Rectal smooth muscle tissue (tissue), 1 donor: ENCODE results near the gene SH3RF2.

ENCODE experiments used
- H3K27ac ChIP-seq: one replicate; pipeline ENCODE4 v1.7.0; 2013; ENCODE audit warnings: low read depth, low read length, inconsistent platforms
- H3K27me3 ChIP-seq: one replicate; pipeline ENCODE4 v1.7.0; 2013; ENCODE audit warnings: low read length; ENCODE audit not compliant: control insufficient read depth, insufficient read depth
- H3K36me3 ChIP-seq: one replicate; pipeline ENCODE4 v1.7.0; 2013; ENCODE audit warnings: low read length; ENCODE audit not compliant: control insufficient read depth, insufficient read depth
- H3K4me1 ChIP-seq: one replicate; pipeline ENCODE4 v1.7.0; 2013; ENCODE audit warnings: low read length; ENCODE audit not compliant: control insufficient read depth, insufficient read depth
- H3K4me3 ChIP-seq: one replicate; pipeline ENCODE4 v1.7.0; 2013; ENCODE audit warnings: low read length
- H3K9ac ChIP-seq: one replicate; pipeline ENCODE4 v1.7.0; 2013; ENCODE audit warnings: low read length

SH3RF2 gene

GRCh38 chr5:145908206-145908960 is 28.0 kb upstream of the SH3RF2 start:
- H3K4me1 ChIP-seq: no peaks in the 10 kb centered on the region
- H3K27ac ChIP-seq: no peak overlapping the region
- no peak overlapping the region for H3K9ac ChIP-seq
- no peak overlapping the region for H3K4me3 ChIP-seq
- no peaks in the 10 kb centered on the region for H3K27me3 ChIP-seq
- no peaks in the 10 kb centered on the region for H3K36me3 ChIP-seq

GRCh38 chr5:145911164-145911563 is 25.2 kb upstream of the SH3RF2 start:
- Histone ChIP-seq H3K27me3 (no peaks in the 10 kb centered on the region), H3K27ac (no peak overlapping the region), H3K4me1 (no peaks in the 10 kb centered on the region), H3K4me3 (no peak overlapping the region), H3K9ac (no peak overlapping the region), H3K36me3 (no peaks in the 10 kb centered on the region)

- no peaks in the 10 kb centered on the region for H3K36me3 ChIP-seq
- no peak overlapping the region for H3K27ac ChIP-seq
- H3K9ac ChIP-seq: no peak overlapping the region
- no peaks in the 10 kb centered on the region for H3K4me1 ChIP-seq
- no peaks in the 10 kb centered on the region for H3K27me3 ChIP-seq
- no peak overlapping the region for H3K4me3 ChIP-seq
These were observed 24.4 kb upstream of the SH3RF2 start for GRCh38 chr5:145912019-145912418.

GRCh38 chr5:145912594-145912993 is 23.8 kb upstream of the SH3RF2 start:
- Histone ChIP-seq H3K27me3 (no peaks in the 10 kb centered on the region), H3K4me3 (no peak overlapping the region), H3K4me1 (no peaks in the 10 kb centered on the region), H3K27ac (no peak overlapping the region), H3K36me3 (no peaks in the 10 kb centered on the region), H3K9ac (no peak overlapping the region)

- Histone ChIP-seq H3K4me3 (no peak overlapping the region), H3K27ac (no peak overlapping the region), H3K4me1 (no peaks in the 10 kb centered on the region), H3K9ac (no peak overlapping the region), H3K27me3 (no peaks in the 10 kb centered on the region), H3K36me3 (no peaks in the 10 kb centered on the region)
These were observed 22.7 kb upstream of the SH3RF2 start for GRCh38 chr5:145913701-145914100.

- Histone ChIP-seq H3K36me3 (no peaks in the 10 kb centered on the region), H3K4me3 (no peak overlapping the region), H3K27ac (no peak overlapping the region), H3K4me1 (no peaks in the 10 kb centered on the region), H3K27me3 (no peaks in the 10 kb centered on the region), H3K9ac (no peak overlapping the region)
These were observed 20.3 kb upstream of the SH3RF2 start for GRCh38 chr5:145915970-145916638.

- H3K27ac ChIP-seq: no peak overlapping the region
- H3K9ac ChIP-seq: no peak overlapping the region
- H3K4me3 ChIP-seq: no peak overlapping the region
- no peaks in the 10 kb centered on the region for H3K27me3 ChIP-seq
- no peaks in the 10 kb centered on the region for H3K36me3 ChIP-seq
- H3K4me1 ChIP-seq: no peaks in the 10 kb centered on the region
These were observed 19.1 kb upstream of the SH3RF2 start for GRCh38 chr5:145917288-145917687.

GRCh38 chr5:145918397-145918796 is 18.0 kb upstream of the SH3RF2 start:
- Histone ChIP-seq H3K36me3 (no peaks in the 10 kb centered on the region), H3K4me3 (no peak overlapping the region), H3K4me1 (no peaks in the 10 kb centered on the region), H3K27me3 (no peaks in the 10 kb centered on the region), H3K9ac (no peak overlapping the region), H3K27ac (no peak overlapping the region)

GRCh38 chr5:145919413-145919812 is 17.0 kb upstream of the SH3RF2 start:
- Histone ChIP-seq H3K27ac (no peak overlapping the region), H3K27me3 (no peaks in the 10 kb centered on the region), H3K4me1 (no peaks in the 10 kb centered on the region), H3K36me3 (no peaks in the 10 kb centered on the region), H3K9ac (no peak overlapping the region), H3K4me3 (no peak overlapping the region)

- no peak overlapping the region for H3K9ac ChIP-seq
- H3K27ac ChIP-seq: no peak overlapping the region
- no peak overlapping the region for H3K4me3 ChIP-seq
- no peaks in the 10 kb centered on the region for H3K27me3 ChIP-seq
- no peaks in the 10 kb centered on the region for H3K4me1 ChIP-seq
- H3K36me3 ChIP-seq: no peaks in the 10 kb centered on the region
These were observed 15.7 kb upstream of the SH3RF2 start for GRCh38 chr5:145920542-145921210.

- no peak overlapping the region for H3K27ac ChIP-seq
These were observed 15.2 kb upstream of the SH3RF2 start for GRCh38 chr5:145921211-145921610.

GRCh38 chr5:145922059-145922458 is 14.3 kb upstream of the SH3RF2 start:
- H3K27ac ChIP-seq: no peak overlapping the region
- no peak overlapping the region for H3K9ac ChIP-seq
- H3K27me3 ChIP-seq: no peaks in the 10 kb centered on the region
- H3K36me3 ChIP-seq: no peaks in the 10 kb centered on the region
- H3K4me3 ChIP-seq: no peak overlapping the region
- H3K4me1 ChIP-seq: no peaks in the 10 kb centered on the region

More at GRCh38 chr5:145921211-145921610, 15.2 kb upstream of the SH3RF2 start:
- H3K36me3 ChIP-seq: no peaks in the 10 kb centered on the region
- no peak overlapping the region for H3K9ac ChIP-seq
- no peaks in the 10 kb centered on the region for H3K27me3 ChIP-seq
- H3K4me3 ChIP-seq: no peak overlapping the region
- H3K4me1 ChIP-seq: no peaks in the 10 kb centered on the region
